Tibial nerve (tissue), 4 donors: ENCODE measurements around the gene SECTM1.

Experiments used
- EP300 ChIP-seq, 2 donors: sonication (generic); formaldehyde crosslinking; IDR thresholded peaks; one replicate each; pipeline ENCODE4 v1.6.1; 2017; ENCODE audit warnings: antibody characterized with exemption in 2 of 2, mild to moderate bottlenecking in 1 of 2
- POLR2A ChIP-seq, 2 donors: fragments of 450-650 bp; IDR thresholded peaks; one replicate each; pipeline ENCODE4 v1.6.1; 2017; ENCODE audit warnings: antibody characterized with exemption in 2 of 2, mild to moderate bottlenecking in 2 of 2, moderate library complexity in 2 of 2
- TF ChIP-seq, protein P1 (sequence below), 5 experiments: fragments of 200-600 bp in 3 of 5; fragments of 450-650 bp in 2 of 5; sonication (generic) in 3 of 5; IDR thresholded peaks; one replicate each; pipeline ENCODE4 v1.5.1; 2016 to 2019; ENCODE audit warnings: antibody characterized with exemption in 5 of 5, mild to moderate bottlenecking in 3 of 5, moderate library complexity in 2 of 5

DNA sequence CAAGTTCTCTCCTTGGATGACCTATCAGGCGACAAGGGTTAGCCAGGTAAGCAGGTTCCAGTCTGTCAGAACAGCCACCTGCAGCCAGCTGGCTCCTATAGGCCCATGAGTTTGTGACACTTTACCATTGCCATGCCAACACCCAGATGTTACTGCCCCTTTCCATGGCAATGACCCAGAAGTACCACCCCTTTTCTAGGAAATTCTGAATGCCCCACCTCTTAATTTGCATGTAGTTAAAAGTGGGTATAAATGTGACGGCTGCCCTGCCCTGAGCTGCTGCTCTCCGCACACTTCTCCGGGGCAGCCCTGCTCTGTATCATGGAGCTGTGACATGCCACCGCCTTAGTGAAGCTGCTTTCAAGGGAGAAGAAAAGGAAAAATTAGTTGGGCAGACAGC is 10.0 kb upstream of the SECTM1 start:
- TF ChIP-seq, protein P1, sequence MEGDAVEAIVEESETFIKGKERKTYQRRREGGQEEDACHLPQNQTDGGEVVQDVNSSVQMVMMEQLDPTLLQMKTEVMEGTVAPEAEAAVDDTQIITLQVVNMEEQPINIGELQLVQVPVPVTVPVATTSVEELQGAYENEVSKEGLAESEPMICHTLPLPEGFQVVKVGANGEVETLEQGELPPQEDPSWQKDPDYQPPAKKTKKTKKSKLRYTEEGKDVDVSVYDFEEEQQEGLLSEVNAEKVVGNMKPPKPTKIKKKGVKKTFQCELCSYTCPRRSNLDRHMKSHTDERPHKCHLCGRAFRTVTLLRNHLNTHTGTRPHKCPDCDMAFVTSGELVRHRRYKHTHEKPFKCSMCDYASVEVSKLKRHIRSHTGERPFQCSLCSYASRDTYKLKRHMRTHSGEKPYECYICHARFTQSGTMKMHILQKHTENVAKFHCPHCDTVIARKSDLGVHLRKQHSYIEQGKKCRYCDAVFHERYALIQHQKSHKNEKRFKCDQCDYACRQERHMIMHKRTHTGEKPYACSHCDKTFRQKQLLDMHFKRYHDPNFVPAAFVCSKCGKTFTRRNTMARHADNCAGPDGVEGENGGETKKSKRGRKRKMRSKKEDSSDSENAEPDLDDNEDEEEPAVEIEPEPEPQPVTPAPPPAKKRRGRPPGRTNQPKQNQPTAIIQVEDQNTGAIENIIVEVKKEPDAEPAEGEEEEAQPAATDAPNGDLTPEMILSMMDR (IDR thresholded peaks at IDR 0.05), result no peak
- no peak for TF ChIP-seq POLR2A (IDR thresholded peaks at IDR 0.05)
- TF ChIP-seq EP300 (IDR thresholded peaks at IDR 0.05), result no peak
